ENCODE data around the gene DHODH. TPM values are rescaled to one million over a fixed set of nuclear protein-coding genes. Genes with fewer than 3 reads are reported as not detected.

DHODH gene
- total and polyA plus RNA-seq, 2 of the 8 experiments (the other 6 are each of a cell fraction or from before 2014, with no cell fraction given), result 9.1 to 19.4 TPM

- TF ChIP-seq, protein P1, sequence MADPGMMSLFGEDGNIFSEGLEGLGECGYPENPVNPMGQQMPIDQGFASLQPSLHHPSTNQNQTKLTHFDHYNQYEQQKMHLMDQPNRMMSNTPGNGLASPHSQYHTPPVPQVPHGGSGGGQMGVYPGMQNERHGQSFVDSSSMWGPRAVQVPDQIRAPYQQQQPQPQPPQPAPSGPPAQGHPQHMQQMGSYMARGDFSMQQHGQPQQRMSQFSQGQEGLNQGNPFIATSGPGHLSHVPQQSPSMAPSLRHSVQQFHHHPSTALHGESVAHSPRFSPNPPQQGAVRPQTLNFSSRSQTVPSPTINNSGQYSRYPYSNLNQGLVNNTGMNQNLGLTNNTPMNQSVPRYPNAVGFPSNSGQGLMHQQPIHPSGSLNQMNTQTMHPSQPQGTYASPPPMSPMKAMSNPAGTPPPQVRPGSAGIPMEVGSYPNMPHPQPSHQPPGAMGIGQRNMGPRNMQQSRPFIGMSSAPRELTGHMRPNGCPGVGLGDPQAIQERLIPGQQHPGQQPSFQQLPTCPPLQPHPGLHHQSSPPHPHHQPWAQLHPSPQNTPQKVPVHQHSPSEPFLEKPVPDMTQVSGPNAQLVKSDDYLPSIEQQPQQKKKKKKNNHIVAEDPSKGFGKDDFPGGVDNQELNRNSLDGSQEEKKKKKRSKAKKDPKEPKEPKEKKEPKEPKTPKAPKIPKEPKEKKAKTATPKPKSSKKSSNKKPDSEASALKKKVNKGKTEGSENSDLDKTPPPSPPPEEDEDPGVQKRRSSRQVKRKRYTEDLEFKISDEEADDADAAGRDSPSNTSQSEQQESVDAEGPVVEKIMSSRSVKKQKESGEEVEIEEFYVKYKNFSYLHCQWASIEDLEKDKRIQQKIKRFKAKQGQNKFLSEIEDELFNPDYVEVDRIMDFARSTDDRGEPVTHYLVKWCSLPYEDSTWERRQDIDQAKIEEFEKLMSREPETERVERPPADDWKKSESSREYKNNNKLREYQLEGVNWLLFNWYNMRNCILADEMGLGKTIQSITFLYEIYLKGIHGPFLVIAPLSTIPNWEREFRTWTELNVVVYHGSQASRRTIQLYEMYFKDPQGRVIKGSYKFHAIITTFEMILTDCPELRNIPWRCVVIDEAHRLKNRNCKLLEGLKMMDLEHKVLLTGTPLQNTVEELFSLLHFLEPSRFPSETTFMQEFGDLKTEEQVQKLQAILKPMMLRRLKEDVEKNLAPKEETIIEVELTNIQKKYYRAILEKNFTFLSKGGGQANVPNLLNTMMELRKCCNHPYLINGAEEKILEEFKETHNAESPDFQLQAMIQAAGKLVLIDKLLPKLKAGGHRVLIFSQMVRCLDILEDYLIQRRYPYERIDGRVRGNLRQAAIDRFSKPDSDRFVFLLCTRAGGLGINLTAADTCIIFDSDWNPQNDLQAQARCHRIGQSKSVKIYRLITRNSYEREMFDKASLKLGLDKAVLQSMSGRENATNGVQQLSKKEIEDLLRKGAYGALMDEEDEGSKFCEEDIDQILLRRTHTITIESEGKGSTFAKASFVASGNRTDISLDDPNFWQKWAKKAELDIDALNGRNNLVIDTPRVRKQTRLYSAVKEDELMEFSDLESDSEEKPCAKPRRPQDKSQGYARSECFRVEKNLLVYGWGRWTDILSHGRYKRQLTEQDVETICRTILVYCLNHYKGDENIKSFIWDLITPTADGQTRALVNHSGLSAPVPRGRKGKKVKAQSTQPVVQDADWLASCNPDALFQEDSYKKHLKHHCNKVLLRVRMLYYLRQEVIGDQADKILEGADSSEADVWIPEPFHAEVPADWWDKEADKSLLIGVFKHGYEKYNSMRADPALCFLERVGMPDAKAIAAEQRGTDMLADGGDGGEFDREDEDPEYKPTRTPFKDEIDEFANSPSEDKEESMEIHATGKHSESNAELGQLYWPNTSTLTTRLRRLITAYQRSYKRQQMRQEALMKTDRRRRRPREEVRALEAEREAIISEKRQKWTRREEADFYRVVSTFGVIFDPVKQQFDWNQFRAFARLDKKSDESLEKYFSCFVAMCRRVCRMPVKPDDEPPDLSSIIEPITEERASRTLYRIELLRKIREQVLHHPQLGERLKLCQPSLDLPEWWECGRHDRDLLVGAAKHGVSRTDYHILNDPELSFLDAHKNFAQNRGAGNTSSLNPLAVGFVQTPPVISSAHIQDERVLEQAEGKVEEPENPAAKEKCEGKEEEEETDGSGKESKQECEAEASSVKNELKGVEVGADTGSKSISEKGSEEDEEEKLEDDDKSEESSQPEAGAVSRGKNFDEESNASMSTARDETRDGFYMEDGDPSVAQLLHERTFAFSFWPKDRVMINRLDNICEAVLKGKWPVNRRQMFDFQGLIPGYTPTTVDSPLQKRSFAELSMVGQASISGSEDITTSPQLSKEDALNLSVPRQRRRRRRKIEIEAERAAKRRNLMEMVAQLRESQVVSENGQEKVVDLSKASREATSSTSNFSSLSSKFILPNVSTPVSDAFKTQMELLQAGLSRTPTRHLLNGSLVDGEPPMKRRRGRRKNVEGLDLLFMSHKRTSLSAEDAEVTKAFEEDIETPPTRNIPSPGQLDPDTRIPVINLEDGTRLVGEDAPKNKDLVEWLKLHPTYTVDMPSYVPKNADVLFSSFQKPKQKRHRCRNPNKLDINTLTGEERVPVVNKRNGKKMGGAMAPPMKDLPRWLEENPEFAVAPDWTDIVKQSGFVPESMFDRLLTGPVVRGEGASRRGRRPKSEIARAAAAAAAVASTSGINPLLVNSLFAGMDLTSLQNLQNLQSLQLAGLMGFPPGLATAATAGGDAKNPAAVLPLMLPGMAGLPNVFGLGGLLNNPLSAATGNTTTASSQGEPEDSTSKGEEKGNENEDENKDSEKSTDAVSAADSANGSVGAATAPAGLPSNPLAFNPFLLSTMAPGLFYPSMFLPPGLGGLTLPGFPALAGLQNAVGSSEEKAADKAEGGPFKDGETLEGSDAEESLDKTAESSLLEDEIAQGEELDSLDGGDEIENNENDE (IDR thresholded peaks at IDR 0.05; ENCODE audit: insufficient replicate concordance, low read length), result no peak
- TF ChIP-seq HDAC2 (IDR thresholded peaks at IDR 0.05; ENCODE audit: borderline replicate concordance in 1 of 2, low read depth in 2 of 2, low read length in 2 of 2), result no peak
- no peak for TF ChIP-seq SRF (IDR thresholded peaks at IDR 0.05; ENCODE audit: low read depth, low read length)
- no peak for TF ChIP-seq JUN (IDR thresholded peaks at IDR 0.05; ENCODE audit: low read depth, low read length)
- TF ChIP-seq EZH2 (IDR thresholded peaks at IDR 0.05; ENCODE audit: low read depth, low read length, severe bottlenecking), result no peak
- TF ChIP-seq, protein P2, sequence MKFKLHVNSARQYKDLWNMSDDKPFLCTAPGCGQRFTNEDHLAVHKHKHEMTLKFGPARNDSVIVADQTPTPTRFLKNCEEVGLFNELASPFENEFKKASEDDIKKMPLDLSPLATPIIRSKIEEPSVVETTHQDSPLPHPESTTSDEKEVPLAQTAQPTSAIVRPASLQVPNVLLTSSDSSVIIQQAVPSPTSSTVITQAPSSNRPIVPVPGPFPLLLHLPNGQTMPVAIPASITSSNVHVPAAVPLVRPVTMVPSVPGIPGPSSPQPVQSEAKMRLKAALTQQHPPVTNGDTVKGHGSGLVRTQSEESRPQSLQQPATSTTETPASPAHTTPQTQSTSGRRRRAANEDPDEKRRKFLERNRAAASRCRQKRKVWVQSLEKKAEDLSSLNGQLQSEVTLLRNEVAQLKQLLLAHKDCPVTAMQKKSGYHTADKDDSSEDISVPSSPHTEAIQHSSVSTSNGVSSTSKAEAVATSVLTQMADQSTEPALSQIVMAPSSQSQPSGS (IDR thresholded peaks at IDR 0.05; ENCODE audit: low read length), result no peak
- TF ChIP-seq SP1 (IDR thresholded peaks at IDR 0.05; ENCODE audit: low read depth, low read length), result no peak
- TF ChIP-seq POU5F1 (IDR thresholded peaks at IDR 0.05; ENCODE audit: low read depth, low read length), result no peak
- no peak for TF ChIP-seq CTBP2 (IDR thresholded peaks at IDR 0.05; ENCODE audit: borderline replicate concordance, insufficient read depth, insufficient read length, low read length)
- TF ChIP-seq SUZ12 (IDR thresholded peaks at IDR 0.05; ENCODE audit: low read length), result no peak
These were observed 36.2 kb upstream of the DHODH start (continued) for GRCh38 chr16:71972356-71972755.
